Measurements from ENCODE around the gene RPA1. TPM values are rescaled to one million over a fixed set of nuclear protein-coding genes. Genes with fewer than 3 reads are reported as not detected.

The RPA1 gene
- total RNA-seq = 30.5 and 33.3 TPM in 2 replicates

GRCh38 chr17:1829592-1830257, at the start of gene RPA1, which contains the start of gene SMYD4:
Gene RPA1 (plus strand): TSS chr17:1830005. CDS start chr17:1830094, 89 bp downstream.
Gene SMYD4 (minus strand): TSS chr17:1829902. CDS start chr17:1827994, 1,908 bp downstream.

Other genes starting within 250 kb of the RPA1 start
- gene SLC43A2, start 201.2 kb upstream of the RPA1 start, total RNA-seq = 12.9 and 13.0 TPM in 2 replicates
- gene SCARF1, start 184.3 kb upstream of the RPA1 start, total RNA-seq = 107 and 115 TPM in 2 replicates
- 10.1 and 34.0 TPM in 2 replicates for gene RILP, start 180.1 kb upstream of the RPA1 start, total RNA-seq
- gene PRPF8, start 145.1 kb upstream of the RPA1 start, total RNA-seq = 69.9 and 81.9 TPM in 2 replicates
- 0.91 and 0.97 TPM in 2 replicates for gene TLCD2, start 119.6 kb upstream of the RPA1 start, total RNA-seq
- gene WDR81, start 105.3 kb upstream of the RPA1 start, total RNA-seq = 10.7 and 12.6 TPM in 2 replicates
- not detected in 2 replicates for gene SERPINF2, start 87.1 kb upstream of the RPA1 start, total RNA-seq
- 2.3 and 7.1 TPM in 2 replicates for gene SERPINF1, start 67.9 kb upstream of the RPA1 start, total RNA-seq
- 5.2 and 10.0 TPM in 2 replicates for gene SMYD4, start 103 bp upstream of the RPA1 start, total RNA-seq
- not detected in 2 replicates for gene RTN4RL1, start 195.3 kb downstream of the RPA1 start, total RNA-seq
- gene DPH1, start 200.1 kb downstream of the RPA1 start, total RNA-seq = 13.4 and 14.9 TPM in 2 replicates
- 85.9 and 119 TPM in 2 replicates for gene OVCA2, start 212.0 kb downstream of the RPA1 start, total RNA-seq
- 13.8 and 16.9 TPM in 2 replicates for gene HIC1, start 225.1 kb downstream of the RPA1 start, total RNA-seq